Stimulated activated CD8-positive, alpha-beta memory T cell treated with anti-CD3 and anti-CD28 coated beads, Interleukin-4, amount 100 ng/mL, for 48 hours (primary cell): ENCODE results near the gene GLTPD2.

ENCODE experiments used
- DNase-seq: peaks from one replicate; pipeline ENCODE4 v3.0.0-alpha.2; 2020

The GLTPD2 gene

DNA sequence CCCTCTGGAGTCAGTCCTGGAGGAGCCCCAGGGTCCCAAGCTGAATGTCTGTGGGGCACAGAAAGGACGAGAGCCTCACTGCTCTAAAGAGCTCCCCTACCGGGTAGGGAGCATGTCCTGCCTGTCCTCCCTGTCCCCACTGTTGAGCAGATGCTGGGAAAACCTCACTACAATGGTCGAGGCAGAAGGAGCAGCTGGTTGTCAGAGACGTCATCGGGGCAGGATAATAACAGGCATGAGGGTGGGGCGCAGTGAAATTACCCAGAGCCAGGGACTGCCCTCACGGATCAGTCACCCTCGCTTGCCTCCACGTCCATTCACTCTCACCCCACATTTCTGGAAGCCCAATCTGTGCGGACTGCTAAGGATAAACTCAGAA, 16.5 kb upstream of the GLTPD2 start:
- DNase-seq: no peak

DNA sequence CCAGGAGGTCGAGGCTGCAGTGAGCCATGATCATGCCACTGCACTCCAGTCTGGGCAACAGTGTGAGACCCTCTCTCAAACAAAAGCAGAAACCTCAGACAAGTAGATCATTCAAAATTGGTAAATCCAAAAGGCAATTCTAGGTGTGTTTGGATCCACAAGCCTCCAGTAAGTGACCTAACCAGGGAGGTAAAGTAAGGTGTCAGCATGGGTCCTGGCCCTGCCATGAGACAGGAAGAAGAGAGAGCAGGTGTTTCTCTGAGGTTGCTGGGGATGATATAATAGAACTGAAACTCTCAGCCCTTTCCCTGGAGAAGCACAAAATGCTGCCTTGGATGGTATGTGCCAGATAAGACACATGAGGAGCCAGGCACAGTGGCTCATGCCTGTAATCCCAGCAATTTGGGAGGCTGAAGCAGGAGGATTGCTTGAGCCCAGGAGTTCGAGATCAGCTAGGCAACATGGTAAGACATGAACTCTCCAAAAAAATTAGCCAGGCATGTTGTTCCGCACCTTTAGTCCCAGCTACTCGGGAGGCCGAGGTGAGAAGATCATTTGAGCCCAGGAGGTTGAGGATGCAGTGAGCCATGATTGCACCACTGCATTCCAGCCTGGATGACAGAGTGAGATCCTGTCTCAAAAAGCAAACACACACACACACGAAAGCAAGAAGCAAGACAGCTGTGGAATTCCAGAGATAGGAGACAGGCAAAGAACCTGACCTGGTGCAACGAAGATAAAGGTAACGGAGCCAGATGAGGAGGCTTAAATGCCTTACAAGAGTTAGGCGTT, 10.6 kb upstream of the GLTPD2 start:
- no peak for DNase-seq

GRCh38 chr17:4780325-4780955, 8.3 kb upstream of the GLTPD2 start:
- no peak for DNase-seq

DNA sequence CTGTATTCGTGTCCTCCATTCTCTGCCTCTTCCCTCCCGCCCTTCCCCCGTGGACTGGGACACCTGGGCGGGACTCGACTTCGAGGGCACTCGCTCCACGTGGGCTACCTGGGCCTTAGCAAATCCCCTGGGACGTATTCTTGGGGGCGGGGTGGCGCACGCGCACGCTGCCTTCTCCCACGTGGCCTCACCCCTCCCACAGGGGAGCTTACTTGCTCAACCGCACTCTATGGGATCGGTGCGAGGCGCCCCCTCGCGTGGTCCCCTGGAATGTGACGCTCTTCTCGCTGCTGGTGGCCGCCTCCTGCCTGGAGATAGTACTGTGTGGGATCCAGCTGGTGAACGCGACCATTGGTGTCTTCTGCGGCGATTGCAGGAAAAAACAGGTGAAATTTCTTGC, 6.1 kb upstream of the GLTPD2 start:
- no peak for DNase-seq

- no peak for DNase-seq
Measured at GRCh38 chr17:4785311-4786105, 3.3 kb upstream of the GLTPD2 start.

DNA sequence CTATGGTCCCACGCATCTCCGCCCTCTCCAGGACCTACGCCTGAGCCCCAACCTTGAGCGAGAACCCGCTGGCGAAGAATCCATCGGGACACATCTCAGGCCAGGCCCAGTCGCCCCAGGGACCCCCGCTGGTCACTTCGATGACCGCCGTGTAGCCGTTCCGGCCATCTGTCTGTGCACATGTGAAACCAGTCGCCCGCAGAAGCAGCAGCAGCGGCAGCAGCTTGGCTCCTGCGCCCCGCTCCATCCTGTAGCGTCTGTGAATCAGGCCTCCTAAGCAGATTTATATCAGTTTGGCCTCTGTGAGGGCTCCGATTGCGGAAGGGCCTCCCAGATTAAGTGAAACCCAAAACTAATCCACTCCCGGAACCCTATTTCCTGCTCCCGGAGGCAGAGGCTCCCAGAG, 2.7 kb upstream of the GLTPD2 start, which contains the start of gene VMO1:
TSS of gene VMO1 (minus strand) at position 259 of the 406 bp plus-strand sequence. CDS start at position 247, 12 bp downstream.
- DNase-seq: no peak

GRCh38 chr17:4786516-4786915, 2.2 kb upstream of the GLTPD2 start:
- no peak for DNase-seq

DNA sequence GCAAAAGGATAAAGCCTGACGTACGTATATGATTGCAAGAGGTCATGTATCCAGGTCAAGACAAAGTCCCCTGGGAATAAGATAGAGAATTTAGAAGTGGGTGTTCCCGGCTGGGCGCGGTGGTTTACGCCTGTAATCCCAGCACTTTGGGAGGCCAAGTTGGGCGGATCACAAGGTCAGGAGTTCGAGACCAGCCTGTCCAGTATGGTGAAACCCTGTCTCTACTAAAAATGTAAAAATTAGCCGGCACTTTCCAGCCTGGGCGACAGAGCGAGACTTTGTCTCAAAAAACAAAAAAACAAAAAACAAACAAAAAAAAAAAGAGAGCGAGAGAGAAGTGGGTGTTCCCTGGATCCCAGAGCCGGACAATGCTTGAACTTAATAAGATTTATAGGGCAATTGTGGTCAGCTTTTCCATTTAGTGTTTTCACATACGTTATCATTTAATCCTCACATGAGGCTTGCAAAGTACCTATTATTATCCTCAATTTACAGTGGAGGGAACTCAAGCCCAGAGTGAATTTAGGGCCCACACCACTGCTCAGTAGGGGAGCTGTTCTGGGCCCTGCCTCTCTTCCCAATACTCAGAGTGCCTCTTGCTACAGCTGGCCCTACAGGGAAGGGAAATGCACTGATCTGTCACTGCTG, 481 bp upstream of the GLTPD2 start:
- DNase-seq: no peak

GRCh38 chr17:4789701-4789950, 862 bp downstream of the GLTPD2 start:
- no peak for DNase-seq

- peak; percentile 85 for DNase-seq
Measured at GRCh38 chr17:4789951-4790704, 1.4 kb downstream of the GLTPD2 start.

- DNase-seq: no peak
Measured at GRCh38 chr17:4790705-4791088, 1.9 kb downstream of the GLTPD2 start.

GRCh38 chr17:4795168-4795567, 6.4 kb downstream of the GLTPD2 start:
- DNase-seq: no peak

GRCh38 chr17:4796552-4796920, 7.8 kb downstream of the GLTPD2 start:
- DNase-seq: peak; percentile 67

- DNase-seq: no peak
Measured at GRCh38 chr17:4800462-4801196, 11.9 kb downstream of the GLTPD2 start.

- no peak for DNase-seq
Measured at GRCh38 chr17:4802228-4802627, 13.5 kb downstream of the GLTPD2 start, which contains the start of gene C17orf114. Gene C17orf114, minus strand, starts transcription at chr17:4802328.

- peak; percentile 41 for DNase-seq
Measured at GRCh38 chr17:4806456-4806776, 17.7 kb downstream of the GLTPD2 start.

DNA sequence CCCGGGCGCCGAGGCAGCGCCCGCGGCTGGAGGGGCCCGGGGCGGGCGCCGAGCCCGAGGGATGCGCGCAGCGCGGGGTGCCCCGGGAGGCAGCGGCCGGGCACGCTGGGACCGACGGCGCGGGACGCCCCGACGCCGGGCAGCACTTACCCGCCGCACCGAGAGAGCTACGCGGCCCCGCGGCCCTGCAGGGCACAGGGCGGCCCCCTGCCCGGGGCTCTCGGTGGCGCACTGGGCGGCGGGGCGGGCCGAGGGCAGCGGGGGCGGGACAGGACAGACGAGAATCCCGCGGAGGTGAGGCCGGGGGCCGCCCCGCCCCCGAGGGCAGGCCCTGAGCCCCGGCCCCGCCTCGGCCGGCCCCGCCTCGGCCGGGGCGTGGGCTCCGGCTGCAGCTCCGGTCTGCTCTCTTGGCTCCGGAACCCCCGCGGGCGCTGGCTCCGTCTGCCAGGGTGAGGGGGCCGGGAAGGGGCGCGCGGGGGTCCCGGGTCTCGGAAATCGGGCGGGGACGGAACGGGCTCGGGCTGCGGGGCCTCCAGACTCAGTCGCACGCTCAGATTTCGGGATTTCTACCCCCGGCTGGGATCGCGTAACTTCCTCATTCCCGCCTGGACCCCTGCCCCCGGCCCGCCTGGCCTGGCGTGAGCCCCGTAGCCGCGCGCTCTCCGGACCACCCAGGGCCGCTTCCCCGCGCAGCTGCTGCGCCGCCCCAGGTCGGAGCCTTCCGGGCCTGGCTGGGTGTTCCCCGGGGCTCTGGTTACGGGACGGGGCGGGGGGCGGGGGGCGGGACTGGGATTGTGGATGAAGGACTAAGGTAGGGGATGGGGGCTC, 18.2 kb downstream of the GLTPD2 start, which contains the start of gene PLD2:
TSS of gene PLD2 (plus strand) at position 376 of the 828 bp plus-strand sequence. CDS start 621 bp downstream, outside the sequence.
- peak; percentile 91 for DNase-seq

- DNase-seq: no peak
Measured at GRCh38 chr17:4807605-4808377, 19.0 kb downstream of the GLTPD2 start.

DNA sequence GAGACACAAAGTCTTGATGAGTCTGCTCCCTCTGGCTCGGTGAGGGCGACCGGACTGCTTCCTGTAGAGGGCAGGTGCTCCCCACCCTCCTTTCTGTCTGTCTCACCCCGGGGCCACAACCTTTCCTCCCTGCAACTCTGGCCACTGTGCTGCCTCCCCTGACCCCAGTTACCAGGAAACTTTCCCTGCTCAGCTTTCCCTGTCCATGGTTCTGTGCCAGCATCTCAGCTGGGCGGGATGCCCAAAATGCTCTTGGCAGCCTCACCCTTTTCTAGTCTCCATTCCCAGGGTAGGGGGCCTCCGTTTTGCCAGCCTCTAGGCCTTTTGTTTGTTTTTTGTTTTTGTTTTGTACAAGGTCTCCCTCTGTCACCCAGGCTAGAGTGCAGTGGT, 19.6 kb downstream of the GLTPD2 start:
- DNase-seq: no peak

DNA sequence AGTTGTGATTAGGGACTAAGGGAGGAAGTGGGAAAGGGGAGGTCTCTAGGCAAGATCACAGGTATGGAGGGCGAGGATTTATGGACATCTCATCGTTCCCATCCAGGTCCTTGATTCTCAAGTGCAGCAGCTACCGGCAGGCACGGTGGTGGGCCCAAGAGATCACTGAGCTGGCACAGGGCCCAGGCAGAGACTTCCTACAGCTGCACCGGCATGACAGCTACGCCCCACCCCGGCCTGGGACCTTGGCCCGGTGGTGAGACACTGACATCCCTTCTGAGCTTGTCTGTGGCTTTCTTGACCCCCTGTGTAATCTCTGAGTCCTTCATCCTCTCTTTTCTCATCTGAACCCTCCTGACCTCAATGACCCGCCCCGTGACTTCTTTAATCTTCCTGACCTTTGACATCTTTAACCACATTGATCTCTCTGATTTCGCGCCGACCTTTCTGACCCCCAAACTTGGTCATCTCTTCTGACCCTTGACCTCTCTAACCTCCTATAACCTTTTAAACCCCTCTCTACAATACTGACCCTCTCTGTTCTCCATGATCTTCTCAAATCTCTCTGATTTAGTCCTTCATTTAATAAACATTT, 22.0 kb downstream of the GLTPD2 start:
- DNase-seq: no peak
